ENCODE measurements around the gene ZBTB38.

The ZBTB38 gene

GRCh38 chr3:141407047-141407446, 38.7 kb downstream of the ZBTB38 start:
- H3K27ac ChIP-seq = peak overlapping the region; percentile 74 to 92
- no peak for TF ChIP-seq CTCF (IDR thresholded peaks at IDR 0.05)
- DNase-seq (ENCODE audit: low spot score) = no peak
- H3K4me3 ChIP-seq = no peak overlapping the region

GRCh38 chr3:141407825-141408224, 39.5 kb downstream of the ZBTB38 start:
- no peak for TF ChIP-seq CTCF (IDR thresholded peaks at IDR 0.05)
- H3K4me3 ChIP-seq = no peak overlapping the region
- H3K27ac ChIP-seq = peak overlapping the region; percentile 74 to 92
- DNase-seq (ENCODE audit: low spot score) = no peak

- peak overlapping the region; percentile 92 to 94 for H3K27ac ChIP-seq
- TF ChIP-seq CTCF (IDR thresholded peaks at IDR 0.05) = no peak
- no peak overlapping the region for H3K4me3 ChIP-seq
- no peak for DNase-seq (ENCODE audit: low spot score)
These were observed 40.3 kb downstream of the ZBTB38 start for GRCh38 chr3:141408596-141408995.

GRCh38 chr3:141409940-141410241, 41.6 kb downstream of the ZBTB38 start:
- TF ChIP-seq CTCF (IDR thresholded peaks at IDR 0.05) = no peak
- Histone ChIP-seq H3K27ac (peak overlapping the region; percentile 92 to 94), H3K4me3 (no peak overlapping the region)
- no peak for DNase-seq (ENCODE audit: low spot score)

GRCh38 chr3:141410408-141410807, 42.1 kb downstream of the ZBTB38 start:
- Histone ChIP-seq H3K4me3 (peak overlapping the region; percentile 55), H3K27ac (peak overlapping the region; percentile 92 to 94)
- no peak for TF ChIP-seq CTCF (IDR thresholded peaks at IDR 0.05)
- DNase-seq (ENCODE audit: low spot score) = no peak

GRCh38 chr3:141410846-141411245, 42.5 kb downstream of the ZBTB38 start:
- Histone ChIP-seq H3K27ac (peak overlapping the region; percentile 92 to 94), H3K4me3 (peak overlapping the region; percentile 55)
- no peak for DNase-seq (ENCODE audit: low spot score)
- TF ChIP-seq CTCF (IDR thresholded peaks at IDR 0.05) = no peak

GRCh38 chr3:141411251-141411771, 43.0 kb downstream of the ZBTB38 start:
- no peak for TF ChIP-seq CTCF (IDR thresholded peaks at IDR 0.05)
- peak overlapping the region; percentile 55 for H3K4me3 ChIP-seq
- peak overlapping the region; percentile 92 to 94 for H3K27ac ChIP-seq
- no peak for DNase-seq (ENCODE audit: low spot score)
